HS-5 (cell line): ENCODE results near the gene MAPK4.
"Not testable (repeated sequence)": the region's sequence is repeated elsewhere in the genome, so short reads cannot be mapped to it uniquely, and the experiment has no call there.

Experiments used
- DNase-seq: peaks from one replicate; pipeline ENCODE4 v3.0.0-alpha.2; 2012; ENCODE audit warnings: low read depth

The MAPK4 gene

GRCh38 chr18:50753311-50753710 is 193.4 kb downstream of the MAPK4 start:
- no peak for DNase-seq

DNA sequence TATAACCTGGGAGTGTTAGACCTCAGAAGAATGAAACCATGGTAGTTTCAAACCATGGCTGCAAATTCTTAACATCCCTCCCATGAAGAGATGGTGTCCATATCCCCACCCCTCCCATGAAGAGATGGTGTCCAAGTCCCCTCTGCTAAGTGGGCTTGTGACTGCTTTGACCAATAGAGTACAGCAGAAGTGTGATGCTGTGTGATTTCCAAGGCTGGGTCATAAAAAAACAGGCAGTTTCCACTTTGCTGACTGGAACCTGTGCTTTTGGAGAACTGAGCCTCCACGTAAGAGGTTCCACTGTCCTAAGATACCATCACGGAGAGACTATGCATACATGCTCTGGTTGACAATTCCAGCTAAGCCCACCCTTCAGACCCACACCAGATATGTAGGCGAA is 194.4 kb downstream of the MAPK4 start:
- no peak for DNase-seq

DNA sequence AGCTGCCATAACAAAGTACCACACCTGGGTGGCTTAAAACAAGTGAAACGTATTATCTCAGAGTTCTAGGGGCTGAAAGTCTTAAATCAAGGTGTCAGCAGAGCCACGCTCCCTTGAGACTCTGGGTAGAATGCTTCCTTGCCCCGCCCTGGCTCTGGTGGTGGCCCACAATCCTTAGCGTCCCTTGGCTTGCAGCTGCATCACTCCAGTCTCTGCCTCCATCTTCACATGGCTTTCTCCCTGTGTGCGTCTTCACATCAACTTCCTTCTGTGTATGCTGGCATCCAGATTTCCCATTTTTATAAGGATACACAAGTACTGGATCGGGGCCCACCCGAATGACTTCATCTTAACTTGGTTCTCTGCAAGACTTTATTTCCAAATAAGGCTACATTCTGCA is 197.5 kb downstream of the MAPK4 start:
- DNase-seq, result no peak

DNA sequence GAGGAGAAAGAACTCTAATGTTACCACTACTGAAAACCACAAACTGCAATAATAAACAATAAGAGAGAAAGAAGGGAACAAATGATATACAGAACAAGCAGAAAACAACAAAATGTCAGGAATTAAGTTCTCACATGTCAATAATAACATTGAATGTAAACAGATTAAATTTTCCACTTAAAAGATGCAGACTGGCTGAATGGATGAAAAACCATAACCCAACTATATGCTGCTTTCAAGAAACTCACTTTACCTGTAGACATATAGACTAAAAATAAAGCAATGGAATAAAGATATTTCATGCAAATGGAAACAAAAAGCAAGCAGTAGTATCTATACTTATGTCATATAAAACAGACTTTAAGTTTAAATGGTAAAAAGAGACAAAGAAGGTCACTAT is 209.6 kb downstream of the MAPK4 start:
- no peak for DNase-seq

- no peak for DNase-seq
Measured at GRCh38 chr18:50775207-50775606, 215.3 kb downstream of the MAPK4 start.

DNA sequence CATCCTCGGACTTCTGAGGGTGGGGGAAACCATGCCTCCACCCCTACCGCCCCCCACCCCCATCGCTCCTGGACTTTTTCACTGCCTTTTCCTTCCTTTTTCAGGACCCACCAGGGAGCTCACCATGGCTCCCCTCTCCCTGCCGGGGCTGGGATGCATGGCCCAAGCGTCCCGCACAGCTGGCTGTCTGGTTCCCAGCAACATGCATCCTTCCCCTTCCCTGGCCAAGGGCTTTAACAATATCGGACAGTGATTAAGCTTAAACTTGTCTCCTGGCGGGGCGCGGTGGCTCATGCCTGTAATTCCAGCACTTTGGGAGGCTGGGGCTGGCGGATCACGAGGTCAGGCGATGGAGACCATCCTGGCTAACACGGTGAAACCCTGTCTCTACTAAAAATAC is 215.8 kb downstream of the MAPK4 start:
- no peak for DNase-seq

DNA sequence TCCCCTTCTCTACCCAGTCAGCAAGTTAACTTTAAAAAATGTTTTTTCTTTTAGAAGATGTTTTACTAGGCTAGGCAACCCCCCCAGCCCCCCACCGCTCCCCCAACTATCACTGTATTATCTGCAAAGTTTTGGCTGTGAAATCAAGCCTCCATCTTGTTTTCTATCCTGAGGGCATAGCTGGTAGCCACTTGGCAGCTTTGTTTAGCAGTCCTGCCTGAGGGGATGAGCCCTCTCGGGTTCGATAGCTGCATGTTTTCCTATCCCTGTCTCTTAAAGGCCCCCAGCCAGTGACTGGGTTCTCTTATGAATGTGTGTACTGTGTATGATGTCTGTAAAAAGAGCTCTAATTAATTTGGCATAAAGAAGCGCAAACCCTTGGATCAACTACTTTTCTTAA is 216.5 kb downstream of the MAPK4 start:
- DNase-seq, result no peak

DNA sequence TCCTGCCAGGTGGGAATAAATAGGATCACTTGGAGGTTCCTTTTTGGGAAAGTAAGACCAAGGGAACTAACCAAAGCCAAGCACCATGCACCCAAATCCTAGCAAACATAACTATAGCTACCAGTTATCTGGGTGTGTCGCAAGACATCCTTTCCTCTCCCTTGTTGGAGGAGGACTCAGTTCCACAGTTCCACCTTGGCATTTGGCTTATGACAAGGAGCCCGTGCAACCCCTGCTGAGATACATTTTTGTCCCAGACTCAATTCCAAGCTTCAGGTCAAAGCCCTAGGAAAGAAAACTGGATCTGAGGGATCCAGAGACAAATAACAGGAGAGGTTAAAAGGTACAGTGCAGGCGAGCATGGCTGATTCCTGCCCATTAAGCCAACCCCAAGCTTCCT is 219.1 kb downstream of the MAPK4 start:
- not testable (repeated sequence) for DNase-seq
